Activated naive CD4-positive, alpha-beta T cell treated with anti-CD3 and anti-CD28 coated beads, Interleukin-2, amount 50 U/mL, for 72 hours (primary cell): ENCODE results near the gene SLC12A4. TPM values are rescaled to one million over a fixed set of nuclear protein-coding genes. Genes with fewer than 3 reads are reported as not detected.
A peak's percentile ranks its signal among the peaks of the same experiment; 100 is the strongest.
"Not testable (repeated sequence)": the region's sequence is repeated elsewhere in the genome, so short reads cannot be mapped to it uniquely, and the experiment has no call there.

Source experiments
- ATAC-seq, 2 donors: fragments of 150-1000 bp; cut with Tn5 transposase; 2 replicates each; pipeline ENCODE4 v1.10.0; 2021; ENCODE audit warnings: mild to moderate bottlenecking in 2 of 2, moderate library complexity in 2 of 2
- DNase-seq, 2 donors: peaks; one replicate each; pipeline ENCODE4 v3.0.0; 2021 to 2022; ENCODE audit warnings: low spot score in 2 of 2
- H3K27ac Mint-ChIP-seq, 2 donors: one replicate each; pipeline ENCODE4 v1.8.0; 2022; ENCODE audit warnings: mild to moderate bottlenecking in 2 of 2, mixed read lengths in 2 of 2
- H3K36me3 Mint-ChIP-seq, 2 donors: one replicate each; pipeline ENCODE4 v1.8.0; 2022; ENCODE audit warnings: mixed read lengths in 2 of 2
- H3K9me3 Mint-ChIP-seq, 2 donors: one replicate each; pipeline ENCODE4 v1.8.0; 2022; ENCODE audit warnings: mixed read lengths in 2 of 2
- total RNA-seq, 2 donors: library from RNA; stranded (reverse); gene quantifications; one replicate each; pipeline ENCODE4 v1.2.3, GENCODE V29; 2022

The SLC12A4 gene
- total RNA-seq, 2 donors from 2014 or later, result 37.2 to 64.0 TPM

- no peak for DNase-seq
- Mint-ChIP-seq H3K36me3 (peaks cover 14 to 32% of the 10 kb centered on the region in 2 donors), H3K27ac (peak overlapping the region in 1 of 2 donors; percentile 74), H3K9me3 (no peaks in the 10 kb centered on the region)
- no peak for ATAC-seq
Observed at GRCh38 chr16:67940446-67941089, 27.9 kb downstream of the SLC12A4 start.

- Mint-ChIP-seq H3K9me3 (no peaks in the 10 kb centered on the region), H3K27ac (peak overlapping the region; percentile 44 to 74), H3K36me3 (peaks cover 22 to 40% of the 10 kb centered on the region in 2 donors)
- ATAC-seq (no peak), DNase-seq (peak in 1 of 2 donors; percentile 37)
Observed at GRCh38 chr16:67939507-67940445, 28.7 kb downstream of the SLC12A4 start.

GRCh38 chr16:67937713-67938112, 30.7 kb downstream of the SLC12A4 start:
- H3K27ac Mint-ChIP-seq, result peak overlapping the region; percentile 9 to 95
- H3K36me3 Mint-ChIP-seq, result peaks cover 34 to 48% of the 10 kb centered on the region in 2 donors
- not testable (repeated sequence) for H3K9me3 Mint-ChIP-seq, DNase-seq, ATAC-seq

- ATAC-seq (peak in 1 of 2 donors; percentile 62), DNase-seq (peak; percentile 73 to 85)
- Mint-ChIP-seq H3K9me3 (no peaks in the 10 kb centered on the region), H3K36me3 (peaks cover 34 to 48% of the 10 kb centered on the region in 2 donors), H3K27ac (peak overlapping the region; percentile 95 to 99)
Observed at GRCh38 chr16:67936880-67937605, 31.4 kb downstream of the SLC12A4 start.

GRCh38 chr16:67936124-67936879, 32.1 kb downstream of the SLC12A4 start, which contains the start of gene PSMB10:
Gene PSMB10, minus strand, starts transcription at chr16:67936850. Its CDS starts 101 bp downstream, at chr16:67936749.
- H3K27ac Mint-ChIP-seq, result peak within 1 kb of the TSS; percentile 95 to 99
- peak; percentile 1 to 62 for ATAC-seq
- no peaks in the 10 kb centered on the region for H3K9me3 Mint-ChIP-seq
- peaks cover 34 to 42% of the 10 kb centered on the region in 2 donors for H3K36me3 Mint-ChIP-seq
- DNase-seq, result no peak

GRCh38 chr16:67935402-67936123, 32.9 kb downstream of the SLC12A4 start:
- Mint-ChIP-seq H3K27ac (peak overlapping the region; percentile 95 to 99), H3K36me3 (peaks cover 34 to 42% of the 10 kb centered on the region in 2 donors), H3K9me3 (no peaks in the 10 kb centered on the region)
- ATAC-seq (peak; percentile 93 to 94), DNase-seq (peak; percentile 91 to 96)

- DNase-seq (no peak), ATAC-seq (no peak)
- H3K9me3 Mint-ChIP-seq, result no peaks in the 10 kb centered on the region
- peaks cover 34 to 40% of the 10 kb centered on the region in 2 donors for H3K36me3 Mint-ChIP-seq
- H3K27ac Mint-ChIP-seq, result peak overlapping the region; percentile 95 to 99
Observed at GRCh38 chr16:67935101-67935401, 33.4 kb downstream of the SLC12A4 start.

- DNase-seq (no peak), ATAC-seq (no peak)
- Mint-ChIP-seq H3K9me3 (no peaks in the 10 kb centered on the region), H3K36me3 (peaks cover 34 to 36% of the 10 kb centered on the region in 2 donors), H3K27ac (peak overlapping the region; percentile 95 to 99)
Observed at GRCh38 chr16:67934306-67935100, 33.9 kb downstream of the SLC12A4 start.

- Mint-ChIP-seq H3K9me3 (no peaks in the 10 kb centered on the region), H3K27ac (peak overlapping the region in 1 of 2 donors; percentile 99), H3K36me3 (peaks cover 34 to 36% of the 10 kb centered on the region in 2 donors)
- ATAC-seq (no peak), DNase-seq (no peak)
Observed at GRCh38 chr16:67933805-67934204, 34.6 kb downstream of the SLC12A4 start.

- Mint-ChIP-seq H3K36me3 (peaks cover 34 to 35% of the 10 kb centered on the region in 2 donors), H3K9me3 (no peaks in the 10 kb centered on the region), H3K27ac (peak overlapping the region; percentile 65 to 71)
- ATAC-seq, result no peak
- no peak for DNase-seq
Observed at GRCh38 chr16:67932462-67932840, 36.0 kb downstream of the SLC12A4 start.

- H3K27ac Mint-ChIP-seq, result peak within 1 kb of the TSS; percentile 65 to 71
- DNase-seq, result no peak
Observed at GRCh38 chr16:67931712-67932461, 36.5 kb downstream of the SLC12A4 start, which contains the start of gene CTRL. Gene CTRL, minus strand, starts transcription at chr16:67931862. Its CDS starts 10 bp downstream, at chr16:67931852.

GRCh38 chr16:67930678-67931211, 37.7 kb downstream of the SLC12A4 start:
- Mint-ChIP-seq H3K27ac (peak overlapping the region in 1 of 2 donors; percentile 71), H3K36me3 (peaks cover 18 to 21% of the 10 kb centered on the region in 2 donors), H3K9me3 (no peaks in the 10 kb centered on the region)
- no peak for ATAC-seq
- no peak for DNase-seq

More at GRCh38 chr16:67931712-67932461, 36.5 kb downstream of the SLC12A4 start, which contains the start of gene CTRL:
- peaks cover 29 to 30% of the 10 kb centered on the region in 2 donors for H3K36me3 Mint-ChIP-seq
- H3K9me3 Mint-ChIP-seq, result no peaks in the 10 kb centered on the region
- ATAC-seq, result no peak

GRCh38 chr16:67930191-67930590, 38.2 kb downstream of the SLC12A4 start:
- DNase-seq, result no peak
- Mint-ChIP-seq H3K36me3 (peaks cover 12 to 16% of the 10 kb centered on the region in 2 donors), H3K9me3 (no peaks in the 10 kb centered on the region), H3K27ac (no peak overlapping the region)
- ATAC-seq, result no peak
